ENCODE results near the gene ZNF410.
"Not testable (repeated sequence)": the region's sequence is repeated elsewhere in the genome, so short reads cannot be mapped to it uniquely, and the experiment has no call there.

ZNF410 gene

GRCh38 chr14:73887694-73888459 is 1.2 kb downstream of the ZNF410 start:
- Histone ChIP-seq H3K27me3 (replicated peaks) (no peaks in the 10 kb centered on the region), H3K4me3 (ENCODE audit: low read depth, low read length) (peak overlapping the region; percentile 91), H3K27ac (peak overlapping the region; percentile 16), H3K36me3 (replicated peaks) (no peaks in the 10 kb centered on the region)
- no peak for TF ChIP-seq CTCF (IDR thresholded peaks at IDR 0.05; ENCODE audit: low read depth, low read length, missing control alignments)
- in situ Hi-C loops (cut with HindIII; ENCODE audit: low pct_ligation_motif_present, low sequenced_read_pairs) = no loop called here
- no peak for DNase-seq

- Histone ChIP-seq H3K4me3 (ENCODE audit: low read depth, low read length) (peak overlapping the region; percentile 91), H3K27me3 (replicated peaks) (no peaks in the 10 kb centered on the region), H3K36me3 (replicated peaks) (peaks cover 3% of the 10 kb centered on the region), H3K27ac (peak overlapping the region; percentile 16)
- in situ Hi-C loops (cut with HindIII; ENCODE audit: low pct_ligation_motif_present, low sequenced_read_pairs) = no loop called here
- DNase-seq = no peak
- no peak for TF ChIP-seq CTCF (IDR thresholded peaks at IDR 0.05; ENCODE audit: low read depth, low read length, missing control alignments)
These were observed 1.7 kb downstream of the ZNF410 start for GRCh38 chr14:73888460-73888725.

- H3K36me3 ChIP-seq (replicated peaks) = peaks cover 6% of the 10 kb centered on the region
- in situ Hi-C loops (cut with HindIII; ENCODE audit: low pct_ligation_motif_present, low sequenced_read_pairs) = no loop called here
- H3K27me3 ChIP-seq (replicated peaks) = no peaks in the 10 kb centered on the region
- DNase-seq = no peak
- no peak for TF ChIP-seq CTCF (IDR thresholded peaks at IDR 0.05; ENCODE audit: low read depth, low read length, missing control alignments)
- H3K27ac ChIP-seq = no peak overlapping the region
- no peak overlapping the region for H3K4me3 ChIP-seq (ENCODE audit: low read depth, low read length)
These were observed 2.3 kb downstream of the ZNF410 start for GRCh38 chr14:73888971-73889370.

GRCh38 chr14:73889376-73889775 is 2.7 kb downstream of the ZNF410 start:
- Histone ChIP-seq H3K27ac (no peak overlapping the region), H3K27me3 (replicated peaks) (no peaks in the 10 kb centered on the region), H3K4me3 (ENCODE audit: low read depth, low read length) (no peak overlapping the region), H3K36me3 (replicated peaks) (peaks cover 7% of the 10 kb centered on the region)
- no peak for DNase-seq
- no peak for TF ChIP-seq CTCF (IDR thresholded peaks at IDR 0.05; ENCODE audit: low read depth, low read length, missing control alignments)
- in situ Hi-C loops (cut with HindIII; ENCODE audit: low pct_ligation_motif_present, low sequenced_read_pairs) = no loop called here

GRCh38 chr14:73894180-73894687 is 7.6 kb downstream of the ZNF410 start:
- in situ Hi-C loops (cut with HindIII; ENCODE audit: low pct_ligation_motif_present, low sequenced_read_pairs); H3K27me3 ChIP-seq (replicated peaks); H3K4me3 ChIP-seq (ENCODE audit: low read depth, low read length); DNase-seq; H3K27ac ChIP-seq: not testable (repeated sequence)
- peaks cover 42% of the 10 kb centered on the region for H3K36me3 ChIP-seq (replicated peaks)

- in situ Hi-C loops (cut with HindIII; ENCODE audit: low pct_ligation_motif_present, low sequenced_read_pairs) = no loop called here
- TF ChIP-seq CTCF (IDR thresholded peaks at IDR 0.05; ENCODE audit: low read depth, low read length, missing control alignments) = no peak
- Histone ChIP-seq H3K36me3 (replicated peaks) (peaks cover 51% of the 10 kb centered on the region), H3K4me3 (ENCODE audit: low read depth, low read length) (no peak overlapping the region), H3K27ac (no peak overlapping the region), H3K27me3 (replicated peaks) (no peaks in the 10 kb centered on the region)
- no peak for DNase-seq
These were observed 9.3 kb downstream of the ZNF410 start for GRCh38 chr14:73895939-73896338.

Data from brain microvascular endothelial cell (primary cell).